ENCODE measurements around the gene ACTL9. TPM values are rescaled to one million over a fixed set of nuclear protein-coding genes. Genes with fewer than 3 reads are reported as not detected.

ACTL9 gene
- total and polyA plus RNA-seq, 8 donors: not detected

- H3K4me1 ChIP-seq: no peaks in the 10 kb centered on the region
- H3K4me3 ChIP-seq: no peak overlapping the region
- TF ChIP-seq EP300 (IDR thresholded peaks at IDR 0.05) (no peak), CTCF (IDR thresholded peaks at IDR 0.05) (no peak), POLR2A (IDR thresholded peaks at IDR 0.05) (no peak), POLR2AphosphoS5 (IDR thresholded peaks at IDR 0.05) (no peak)
- H3K27ac ChIP-seq: no peak overlapping the region
- peaks cover 3 to 46% (median 4%) of the 10 kb centered on the region in 3 donors for H3K27me3 ChIP-seq
- intact Hi-C loops (cut with DNase I; ENCODE audit: low total_unique reads): no loop called here
- peaks cover 0 to 1% (median 0%) of the 10 kb centered on the region in 4 donors for H3K9me3 ChIP-seq
- WGBS, 5 donors: 46 to 53% (median 50%) methylated on average over 7 of the region's 7 CpGs
- no peaks in the 10 kb centered on the region for H3K36me3 ChIP-seq
- DNase-seq: no peak
Observed at GRCh38 chr19:8703223-8703622, 4.6 kb upstream of the ACTL9 start.

- intact Hi-C loops (cut with DNase I; ENCODE audit: low total_unique reads): no loop called here
- WGBS, 5 donors: 22 to 39% (median 31%) methylated on average over 5 of the region's 5 CpGs
- no peaks in the 10 kb centered on the region for H3K4me1 ChIP-seq
- peaks cover 5 to 54% (median 5%) of the 10 kb centered on the region in 3 donors for H3K27me3 ChIP-seq
- H3K4me3 ChIP-seq: no peak overlapping the region
- no peak overlapping the region for H3K27ac ChIP-seq
- no peak for TF ChIP-seq POLR2A (IDR thresholded peaks at IDR 0.05)
- TF ChIP-seq EP300 (IDR thresholded peaks at IDR 0.05): no peak
- TF ChIP-seq POLR2AphosphoS5 (IDR thresholded peaks at IDR 0.05): no peak
- no peak for TF ChIP-seq CTCF (IDR thresholded peaks at IDR 0.05)
- H3K36me3 ChIP-seq: no peaks in the 10 kb centered on the region
- H3K9me3 ChIP-seq: peaks cover 0 to 3% (median 0%) of the 10 kb centered on the region in 4 donors
- DNase-seq: no peak
Observed at GRCh38 chr19:8702350-8702749, 3.8 kb upstream of the ACTL9 start.

GRCh38 chr19:8700956-8701355 lies 2.4 kb upstream of the ACTL9 start:
- no peaks in the 10 kb centered on the region for H3K36me3 ChIP-seq
- WGBS, 5 donors: 58 to 87% (median 80%) methylated on average over 2 of the region's 2 CpGs
- peaks cover 5 to 67% (median 5%) of the 10 kb centered on the region in 3 donors for H3K27me3 ChIP-seq
- no peak overlapping the region for H3K4me3 ChIP-seq
- no peak for DNase-seq
- H3K27ac ChIP-seq: no peak overlapping the region
- TF ChIP-seq POLR2A (IDR thresholded peaks at IDR 0.05) (no peak), EP300 (IDR thresholded peaks at IDR 0.05) (no peak), POLR2AphosphoS5 (IDR thresholded peaks at IDR 0.05) (no peak), CTCF (IDR thresholded peaks at IDR 0.05) (no peak)
- no peaks in the 10 kb centered on the region for H3K4me1 ChIP-seq
- peaks cover 0 to 3% (median 0%) of the 10 kb centered on the region in 4 donors for H3K9me3 ChIP-seq
- intact Hi-C loops (cut with DNase I; ENCODE audit: low total_unique reads): no loop called here

GRCh38 chr19:8699908-8700307 lies 1.3 kb upstream of the ACTL9 start:
- Histone ChIP-seq H3K27ac (no peak overlapping the region), H3K9me3 (peaks cover 0 to 3% (median 0%) of the 10 kb centered on the region in 4 donors), H3K4me3 (no peak overlapping the region), H3K4me1 (no peaks in the 10 kb centered on the region), H3K36me3 (no peaks in the 10 kb centered on the region), H3K27me3 (peaks cover 5 to 78% (median 9%) of the 10 kb centered on the region in 3 donors)
- DNase-seq: no peak
- TF ChIP-seq EP300 (IDR thresholded peaks at IDR 0.05) (no peak), POLR2AphosphoS5 (IDR thresholded peaks at IDR 0.05) (no peak), CTCF (IDR thresholded peaks at IDR 0.05) (no peak), POLR2A (IDR thresholded peaks at IDR 0.05) (no peak)
- intact Hi-C loops (cut with DNase I; ENCODE audit: low total_unique reads): no loop called here

All from stomach (tissue), 9 donors.